Hematopoietic multipotent progenitor cell treated with erythropoietin and hydrocortisone succinate and interleukin-3 and kit ligand, for 17 days (in vitro differentiated cells): Measurements from ENCODE around the gene DIPK1A.

Experiments
- DNase-seq: peaks from one replicate; pipeline ENCODE4 v3.0.0-alpha.2; 2015; ENCODE audit warnings: low spot score

The DIPK1A gene

GRCh38 chr1:92953491-92953890, 7.8 kb downstream of the DIPK1A start:
- no peak for DNase-seq

DNA sequence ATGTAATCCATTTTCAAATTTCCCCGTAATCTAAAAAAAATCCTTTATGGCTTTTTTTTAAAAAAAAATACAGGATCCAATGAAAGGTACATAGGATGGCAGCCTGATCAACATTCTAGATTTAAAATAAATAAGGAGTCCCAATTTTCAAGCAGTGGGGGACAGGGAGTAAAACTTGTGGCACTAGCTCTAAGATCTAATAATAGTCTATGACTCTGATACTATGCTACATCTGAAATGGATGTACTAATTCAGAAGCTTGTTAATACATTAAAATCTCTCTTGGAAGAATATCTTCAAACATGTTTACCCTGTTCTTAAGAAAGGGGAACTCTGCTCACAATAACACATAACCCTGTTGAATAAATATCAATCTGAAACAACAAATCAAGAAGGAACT, 8.5 kb downstream of the DIPK1A start:
- DNase-seq: no peak

DNA sequence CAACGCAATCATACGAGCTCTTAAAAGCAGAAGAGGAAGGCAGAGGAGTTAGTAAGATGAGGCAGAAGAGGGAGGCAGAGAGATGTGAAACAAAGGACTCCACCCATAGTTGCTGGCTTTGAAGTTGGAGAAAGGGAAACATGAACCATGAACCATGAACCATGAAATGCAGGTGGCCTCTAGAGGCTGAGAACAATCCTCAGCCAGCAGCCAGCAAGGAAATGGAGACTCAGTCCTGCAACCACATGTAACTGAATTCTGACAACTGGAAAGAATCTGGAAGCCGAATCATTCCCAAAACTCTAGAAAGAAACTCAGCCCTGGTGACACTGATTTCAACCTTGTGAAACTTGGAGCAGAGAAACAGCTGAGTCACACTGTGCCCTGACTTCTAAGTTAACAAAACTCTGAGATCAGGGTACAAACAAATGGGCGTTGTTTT, 10.1 kb downstream of the DIPK1A start:
- DNase-seq: no peak

DNA sequence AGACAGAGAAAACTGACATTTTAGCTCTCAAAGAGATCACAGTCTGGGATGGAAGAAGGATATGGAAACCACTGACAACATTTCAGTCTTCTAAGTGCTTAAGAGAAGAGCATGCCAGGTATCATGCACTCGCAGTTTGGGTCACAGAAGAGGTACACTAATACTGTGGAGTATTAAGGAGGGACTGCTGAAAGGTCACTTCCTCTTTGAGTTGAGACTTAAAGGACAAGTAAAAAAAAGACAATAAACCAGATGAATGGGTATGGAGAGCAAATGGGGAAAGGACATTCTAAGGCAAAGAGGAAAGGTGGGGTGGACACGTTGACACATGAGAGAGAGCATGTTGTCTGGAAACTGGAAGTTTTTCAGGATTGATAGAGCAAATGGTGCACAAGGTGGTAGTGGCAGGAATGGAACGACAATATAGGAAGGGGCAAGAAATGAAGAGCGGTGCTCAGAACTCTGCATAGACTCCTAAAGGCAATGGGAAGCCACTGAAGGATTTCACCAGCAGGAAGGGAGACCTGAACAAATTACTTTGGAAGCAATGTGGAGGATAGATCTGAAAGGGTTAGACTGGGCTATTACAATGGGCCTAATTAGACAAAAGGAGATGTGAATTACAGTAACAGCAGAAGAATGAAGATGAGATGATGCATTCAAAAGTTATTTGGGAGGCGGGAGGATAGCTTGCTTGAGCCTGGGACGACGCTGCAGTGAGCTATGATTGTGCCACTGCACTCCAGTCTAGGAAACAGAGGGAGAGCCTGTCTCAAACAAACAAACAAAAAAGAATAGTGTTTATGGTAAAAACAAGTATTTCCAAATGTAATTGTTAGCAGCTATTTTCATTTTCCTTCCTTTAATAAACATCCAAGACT, 11.1 kb downstream of the DIPK1A start:
- no peak for DNase-seq

- no peak for DNase-seq
These were observed 13.2 kb downstream of the DIPK1A start for GRCh38 chr1:92948071-92948470.

- no peak for DNase-seq
These were observed 15.5 kb downstream of the DIPK1A start for GRCh38 chr1:92945748-92946270.

- DNase-seq: no peak
These were observed 16.1 kb downstream of the DIPK1A start for GRCh38 chr1:92944901-92945747.

DNA sequence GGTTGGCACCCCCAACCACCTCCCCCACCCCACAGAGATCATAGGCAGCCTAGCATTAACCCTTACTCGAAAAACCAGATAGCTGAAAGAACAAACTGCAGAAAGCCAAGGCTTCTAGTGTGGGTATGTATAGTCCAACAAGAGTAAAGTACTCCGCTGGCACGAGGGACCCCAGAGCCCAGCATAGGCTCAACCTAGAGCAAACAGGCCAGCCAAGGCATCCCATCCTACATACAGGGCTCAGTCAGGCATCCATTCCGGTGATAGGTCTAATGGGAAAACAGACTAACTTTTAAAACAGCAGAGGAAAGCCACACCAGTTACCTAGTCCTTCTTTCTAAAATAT, 17.8 kb downstream of the DIPK1A start:
- no peak for DNase-seq

- DNase-seq: no peak
These were observed 20.7 kb downstream of the DIPK1A start for GRCh38 chr1:92940541-92940940.

- DNase-seq: no peak
These were observed 23.5 kb downstream of the DIPK1A start for GRCh38 chr1:92937731-92938130.

GRCh38 chr1:92936865-92937264, 24.4 kb downstream of the DIPK1A start:
- DNase-seq: no peak

GRCh38 chr1:92934395-92935378, 26.6 kb downstream of the DIPK1A start:
- no peak for DNase-seq

- DNase-seq: no peak
These were observed 27.8 kb downstream of the DIPK1A start for GRCh38 chr1:92933459-92933858.

DNA sequence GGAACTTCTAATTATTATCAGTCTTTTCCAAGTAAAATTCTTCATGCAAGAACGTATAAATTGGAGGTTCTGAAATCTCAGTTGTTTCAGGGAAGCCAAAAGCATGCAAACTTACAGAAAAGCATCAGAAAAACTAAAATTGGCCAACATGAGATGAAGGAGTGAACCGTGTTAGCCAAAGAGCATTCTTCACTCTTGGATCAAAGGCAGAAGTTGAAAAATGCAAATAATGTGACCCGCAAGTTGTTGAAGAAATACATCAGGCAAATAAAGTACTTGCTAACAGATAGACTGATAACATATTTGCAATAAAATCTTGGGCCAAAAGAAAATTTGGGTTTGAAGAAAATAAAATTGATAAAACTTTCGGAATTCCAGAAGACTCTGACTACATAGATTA, 29.6 kb downstream of the DIPK1A start:
- DNase-seq: no peak

- no peak for DNase-seq
These were observed 31.8 kb downstream of the DIPK1A start for GRCh38 chr1:92929461-92929860.

DNA sequence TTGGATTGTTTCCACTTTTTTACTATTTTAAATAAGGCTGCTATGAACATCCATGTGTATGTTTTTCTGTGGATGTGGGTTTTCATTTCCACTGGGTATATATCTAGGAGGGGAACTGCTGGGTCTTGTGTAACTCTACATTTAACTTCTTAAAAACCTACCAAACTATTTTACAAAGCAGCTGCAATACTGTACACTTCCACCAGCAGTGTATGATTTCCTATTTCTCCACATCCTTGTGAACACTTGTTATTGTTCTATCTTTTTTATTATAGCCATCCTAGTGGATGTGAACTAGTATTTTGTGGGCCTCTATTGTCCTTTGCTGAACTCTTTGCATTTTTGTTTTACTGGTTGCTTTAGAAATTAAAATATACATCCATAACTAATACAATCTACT, 33.4 kb downstream of the DIPK1A start:
- no peak for DNase-seq

DNA sequence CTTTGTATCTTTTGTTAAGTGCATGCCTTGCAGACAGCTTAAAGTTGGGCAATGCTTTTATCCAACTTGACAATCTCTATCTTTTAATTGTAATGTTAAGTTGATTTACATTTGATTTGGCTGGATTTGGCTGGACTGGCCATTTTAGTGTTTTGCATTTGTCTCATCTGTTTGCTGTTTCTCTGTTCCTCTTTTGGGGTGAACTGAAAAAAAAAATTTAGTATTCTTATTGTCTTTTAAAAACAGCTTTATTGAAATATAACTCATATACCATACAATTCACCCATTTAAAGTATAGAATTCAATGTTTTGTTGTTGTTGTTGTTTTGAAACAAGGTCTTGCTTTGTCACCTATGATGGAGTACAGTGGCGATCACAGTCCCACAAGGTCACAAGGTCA, 34.4 kb downstream of the DIPK1A start:
- no peak for DNase-seq

- DNase-seq: no peak
These were observed 36.8 kb downstream of the DIPK1A start for GRCh38 chr1:92924501-92924900.

GRCh38 chr1:92923664-92924063, 37.6 kb downstream of the DIPK1A start:
- DNase-seq: no peak

DNA sequence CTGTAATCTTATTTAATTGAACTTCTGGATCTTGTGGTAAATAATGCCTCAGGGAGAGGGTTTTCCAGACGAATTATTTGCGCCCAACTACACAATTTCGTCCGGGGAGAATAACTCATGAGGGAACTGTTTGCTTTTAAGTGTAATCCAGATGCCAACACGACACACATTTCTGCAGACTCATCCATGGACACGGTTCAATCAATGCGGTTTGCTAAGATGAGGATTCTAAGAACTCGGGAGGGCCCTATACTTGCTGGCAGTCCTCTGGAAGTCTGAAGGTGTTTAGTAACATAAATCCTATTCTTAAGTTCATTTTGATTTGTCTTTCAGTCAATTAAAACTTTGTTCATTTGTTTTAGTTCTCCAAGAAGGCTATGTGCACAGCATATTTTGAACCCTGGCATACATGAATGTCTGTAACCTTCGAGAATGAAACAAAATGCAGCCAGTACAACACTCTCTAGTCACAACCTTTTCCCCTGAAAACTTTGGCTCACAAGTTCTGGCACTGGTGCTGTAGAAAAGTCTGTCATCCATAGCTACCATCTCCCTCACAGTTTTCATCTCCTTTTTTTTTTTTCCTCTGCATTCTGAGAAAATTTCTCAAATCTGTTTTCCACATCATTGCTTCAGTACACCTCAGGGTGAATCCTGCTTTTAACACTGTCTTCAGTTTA, 38.8 kb downstream of the DIPK1A start:
- DNase-seq: no peak
